Activated gamma-delta T cell treated with anti-CD3 and anti-CD28 coated beads, Interleukin-2, amount 50 U/mL, for 16 hours (primary cell): Measurements from ENCODE around the gene OR5V1.
"Not testable (repeated sequence)": the region's sequence is repeated elsewhere in the genome, so short reads cannot be mapped to it uniquely, and the experiment has no call there.

Source experiments
- DNase-seq: peaks from one replicate; pipeline ENCODE4 v3.0.0-alpha.2; 2020; ENCODE audit warnings: low read depth

OR5V1 gene

GRCh38 chr6:29368765-29369164 lies at the start of gene OR5V1:
TSS of gene OR5V1 (minus strand) at chr6:29368865. CDS start at chr6:29356195, 12,670 bp downstream.
- no peak for DNase-seq

- no peak for DNase-seq
Measured at GRCh38 chr6:29414588-29414987, 45.9 kb upstream of the OR5V1 start, which contains the start of gene OR12D1. TSS of gene OR12D1 (plus strand) at chr6:29414928.

- no peak for DNase-seq
Measured at GRCh38 chr6:29403801-29404200, 35.1 kb upstream of the OR5V1 start.

GRCh38 chr6:29399525-29399924 lies 30.9 kb upstream of the OR5V1 start:
- DNase-seq: no peak

- DNase-seq: no peak
Measured at GRCh38 chr6:29395331-29395730, 26.7 kb upstream of the OR5V1 start, which contains the start of gene OR12D2. TSS of gene OR12D2 (plus strand) at chr6:29395631. CDS start at chr6:29396700, 1,069 bp downstream.

GRCh38 chr6:29388533-29388932 lies 19.9 kb upstream of the OR5V1 start:
- no peak for DNase-seq

- DNase-seq: no peak
Measured at GRCh38 chr6:29376003-29376402, 7.3 kb upstream of the OR5V1 start.

GRCh38 chr6:29375191-29375590 lies 6.5 kb upstream of the OR5V1 start, which contains the start of gene OR12D3:
TSS of gene OR12D3 (minus strand) at chr6:29375291. CDS start at chr6:29375287, 4 bp downstream.
- no peak for DNase-seq

GRCh38 chr6:29355603-29356002 lies 13.1 kb downstream of the OR5V1 start:
- DNase-seq: no peak

GRCh38 chr6:29354980-29355379 lies 13.7 kb downstream of the OR5V1 start:
- DNase-seq: no peak

GRCh38 chr6:29349348-29349747 lies 19.3 kb downstream of the OR5V1 start:
- DNase-seq: not testable (repeated sequence)

- DNase-seq: no peak
Measured at GRCh38 chr6:29345380-29345779, 23.3 kb downstream of the OR5V1 start.

GRCh38 chr6:29336269-29336668 lies 32.4 kb downstream of the OR5V1 start:
- DNase-seq: no peak

GRCh38 chr6:29332676-29333075 lies 36.0 kb downstream of the OR5V1 start:
- no peak for DNase-seq

GRCh38 chr6:29325777-29326176 lies 42.9 kb downstream of the OR5V1 start:
- no peak for DNase-seq

GRCh38 chr6:29323332-29323731 lies 45.3 kb downstream of the OR5V1 start:
- not testable (repeated sequence) for DNase-seq

GRCh38 chr6:29319931-29320330 lies 48.7 kb downstream of the OR5V1 start:
- no peak for DNase-seq
